Measurements from ENCODE around the gene IL1RAPL2.

GRCh38 chrX:105241056-105241455 is 675.1 kb downstream of the IL1RAPL2 start:
- no peak for TF ChIP-seq TAF1 (IDR thresholded peaks at IDR 0.05; ENCODE audit: low read depth)
- no peak for TF ChIP-seq REST (IDR thresholded peaks at IDR 0.05; ENCODE audit: low read depth)
- TF ChIP-seq MAX (IDR thresholded peaks at IDR 0.05), result no peak
- TF ChIP-seq CEBPB (IDR thresholded peaks at IDR 0.05), result no peak
- TF ChIP-seq NFIC (IDR thresholded peaks at IDR 0.05), result no peak
- TF ChIP-seq FOXM1 (IDR thresholded peaks at IDR 0.05; ENCODE audit: borderline replicate concordance, low read depth), result no peak
- no peak for TF ChIP-seq EGR1 (IDR thresholded peaks at IDR 0.05)
- no peak for TF ChIP-seq CREB1 (IDR thresholded peaks at IDR 0.05; ENCODE audit: low read depth)
- no peak for TF ChIP-seq ZBTB7A (IDR thresholded peaks at IDR 0.05; ENCODE audit: low read depth)
- no peak for TF ChIP-seq YY1 (IDR thresholded peaks at IDR 0.05; ENCODE audit: low read depth)
- no peak for TF ChIP-seq EP300 (IDR thresholded peaks at IDR 0.05; ENCODE audit: borderline replicate concordance)
- TF ChIP-seq TEAD4 (IDR thresholded peaks at IDR 0.05), result no peak
- TF ChIP-seq USF1 (IDR thresholded peaks at IDR 0.05), result no peak
- TF ChIP-seq RAD21 (IDR thresholded peaks at IDR 0.05; ENCODE audit: low read depth), result no peak
